ENCODE data around the gene EP400. TPM values are rescaled to one million over a fixed set of nuclear protein-coding genes. Genes with fewer than 3 reads are reported as not detected.

EP400 gene
- total and polyA plus RNA-seq, 2 of the 13 experiments (the other 11 are each of a cell fraction or from before 2014, with no cell fraction given), result 4.9 to 5.0 TPM

- H3K4me2 ChIP-seq (ENCODE audit: low read depth, low read length), result no peak overlapping the region
- no peaks in the 10 kb centered on the region for H3K9me3 ChIP-seq (ENCODE audit: low read length)
Observed at GRCh38 chr12:131911851-131912477, 37.8 kb upstream of the EP400 start.

More at GRCh38 chr12:131911851-131912477, 37.8 kb upstream of the EP400 start:
- TF ChIP-seq GTF3A (CRISPR knock-in tag; conservative IDR thresholded peaks at IDR 0.05) (no peak), ZNF34 (CRISPR knock-in tag; IDR thresholded peaks at IDR 0.05; ENCODE audit: borderline replicate concordance) (no peak), ZUFSP (CRISPR knock-in tag; IDR thresholded peaks at IDR 0.05; ENCODE audit: borderline replicate concordance) (no peak), ATRX (CRISPR knock-in tag; IDR thresholded peaks at IDR 0.05; ENCODE audit: borderline replicate concordance) (no peak), ZNF576 (CRISPR knock-in tag; IDR thresholded peaks at IDR 0.05) (no peak), BRD4 (CRISPR knock-in tag; IDR thresholded peaks at IDR 0.05) (no peak), DR1 (CRISPR knock-in tag; IDR thresholded peaks at IDR 0.05) (no peak), AKAP8 (CRISPR knock-in tag; IDR thresholded peaks at IDR 0.05) (no peak), NCOR1 (IDR thresholded peaks at IDR 0.05; ENCODE audit: borderline replicate concordance, low read length) (no peak), KMT2B (CRISPR knock-in tag; IDR thresholded peaks at IDR 0.05) (no peak), ZNF569 (CRISPR knock-in tag; IDR thresholded peaks at IDR 0.05; ENCODE audit: borderline replicate concordance) (no peak), NAIF1 (CRISPR knock-in tag; IDR thresholded peaks at IDR 0.05; ENCODE audit: borderline replicate concordance) (no peak), SP1 (IDR thresholded peaks at IDR 0.05) (no peak), SP1 (CRISPR knock-in tag; IDR thresholded peaks at IDR 0.05) (no peak), STAT5B (CRISPR knock-in tag; IDR thresholded peaks at IDR 0.05) (no peak), MTERF4 (CRISPR knock-in tag; IDR thresholded peaks at IDR 0.05) (no peak), CCDC6 (CRISPR knock-in tag; IDR thresholded peaks at IDR 0.05) (no peak), SYNCRIP (IDR thresholded peaks at IDR 0.05; ENCODE audit: insufficient read depth, low read depth, low read length) (no peak), KMT2A (CRISPR knock-in tag; IDR thresholded peaks at IDR 0.05) (no peak), BRCA1 (CRISPR knock-in tag; IDR thresholded peaks at IDR 0.05) (no peak), HNRNPUL1 (IDR thresholded peaks at IDR 0.05; ENCODE audit: low read depth, low read length) (no peak)
- 0 out of 2 replicates have a peak, but pooled peaks cover 4% of the 10 kb centered on the region for H4K20me1 ChIP-seq (ENCODE audit: insufficient read depth, low read length)
- ChIA-PET CTCF (ENCODE audit: low intra/inter-chr PET ratio, low total read pairs) (no interaction called here), POLR2A (no interaction called here)
- H3K36me3 ChIP-seq (replicated peaks in 1 of 2; ENCODE audit: control insufficient read depth in 1 of 2, insufficient read depth in 2 of 2, low read length in 2 of 2), result peaks cover 28 to 54% of the 10 kb centered on the region in 2 experiments; a peak in 4 of 5 replicates
- no peak for DNase-seq (ENCODE audit: low spot score)
- no peak overlapping the region for H2AFZ ChIP-seq (ENCODE audit: low read length)
- intact Hi-C loops (cut with micrococcal nuclease; ENCODE audit: unreplicated experiment), result loop anchor here (5.0 kb wide), 1 partner anchor 60 kb away; no protein-coding TSS in a partner anchor
- H3K79me2 ChIP-seq (ENCODE audit: insufficient read depth, low read length), result no peaks in the 10 kb centered on the region
- in situ Hi-C loops (cut with HindIII; ENCODE audit: extremely low pct_ligation_motif_present, low pct_unique_long_range_greater_than_20kb), result no loop called here
- no peak overlapping the region for H3K27ac ChIP-seq (ENCODE audit: extremely low read length, insufficient read depth, low read length)
- 100% methylated on average over 2 of the region's 22 CpGs for WGBS (ENCODE audit: low lambda C conversion rate)
- no peak for FAIRE-seq
- H3K9ac ChIP-seq (ENCODE audit: insufficient read depth, low read depth, low read length), result no peak overlapping the region
- no peak for ATAC-seq
- no TSS peak for BruUV-seq (replicated peaks)
- H3K4me3 ChIP-seq (replicated peaks in 1 of 3; ENCODE audit: insufficient read depth in 1 of 3, low read depth in 2 of 3, low read length in 3 of 3), result no peak overlapping the region
- H3K4me1 ChIP-seq (ENCODE audit: insufficient read depth, low read length), result peaks cover 11% of the 10 kb centered on the region; the same call in 1 of the 2 replicates
- no peaks in the 10 kb centered on the region for H3K27me3 ChIP-seq (ENCODE audit: control insufficient read depth in 1 of 2, insufficient read depth in 2 of 2, low read length in 2 of 2)
